IMR-90 (cell line): ENCODE data around the gene SAMD4B. TPM values are rescaled to one million over a fixed set of nuclear protein-coding genes. Genes with fewer than 3 reads are reported as not detected.
A peak's percentile ranks its signal among the peaks of the same experiment; 100 is the strongest.

Source experiments
- ATAC-seq: fragments of 200-7000 bp; cut with Tn5 transposase; 2 replicates; pipeline ENCODE4 v1.9.1; 2020; ENCODE audit warnings: low read depth, mild to moderate bottlenecking, moderate library complexity
- BruUV-seq: library from RNA; stranded (reverse); fragments of 400-500 nt; replicated peaks from 2 replicates; lab custom pipeline; 2021; lab: Mats Ljungman, UMichigan
- CTCF ChIA-PET: fragments of 300-600 bp; formaldehyde crosslinking; extraction: SDS; loops from one replicate; lab custom pipeline; 2021; ENCODE audit warnings: antibody characterized with exemption; lab: Yijun Ruan, JAX
- POLR2A ChIA-PET: fragments of 300-600 bp; sonication (Branson Sonifier 250); formaldehyde crosslinking; loops from one replicate; lab custom pipeline; 2022; ENCODE audit warnings: antibody characterized with exemption; ENCODE audit not compliant: unreplicated experiment; lab: Charles Lee
- DNase-seq: peaks from one replicate; pipeline ENCODE4 v3.0.0; 2013
- H2AFZ ChIP-seq: replicated peaks from 2 replicates; pipeline ENCODE3; 2013; ENCODE audit warnings: low read length, mild to moderate bottlenecking; ENCODE audit not compliant: poor library complexity
- H2AK5ac ChIP-seq: 2 replicates; pipeline ENCODE4 v1.6.1; 2013; ENCODE audit warnings: low read depth, low read length, inconsistent platforms
- H2AK9ac ChIP-seq: replicated peaks from 2 replicates; pipeline ENCODE3; 2013; ENCODE audit warnings: mild to moderate bottlenecking, low read depth, low read length, moderate library complexity; ENCODE audit not compliant: poor library complexity
- H2BK120ac ChIP-seq: 2 replicates; pipeline ENCODE4 v1.6.1; 2013; ENCODE audit warnings: low read depth, low read length, inconsistent platforms
- H2BK15ac ChIP-seq: 3 replicates; pipeline ENCODE4 v1.6.1; 2013; ENCODE audit warnings: low read depth, low read length, inconsistent platforms
- H2BK20ac ChIP-seq: 2 replicates; pipeline ENCODE4 v1.6.1; 2013; ENCODE audit warnings: low read depth, mild to moderate bottlenecking, inconsistent platforms, low read length, moderate library complexity
- H2BK5ac ChIP-seq: 2 replicates; pipeline ENCODE4 v1.6.1; 2013; ENCODE audit warnings: mild to moderate bottlenecking, low read depth, low read length, inconsistent platforms; ENCODE audit not compliant: poor library complexity, severe bottlenecking
- H3K14ac ChIP-seq: replicated peaks from 2 replicates; pipeline ENCODE4 v1.6.1; 2013; ENCODE audit warnings: low read depth, low read length, inconsistent platforms
- H3K18ac ChIP-seq: 2 replicates; pipeline ENCODE4 v1.6.1; 2013; ENCODE audit warnings: low read depth, low read length, control low read depth
- H3K23ac ChIP-seq: 2 replicates; pipeline ENCODE4 v1.6.1; 2013; ENCODE audit warnings: low read depth, low read length, inconsistent platforms
- H3K27ac ChIP-seq: 2 replicates; pipeline ENCODE4 v1.5.1; 2013; ENCODE audit warnings: mild to moderate bottlenecking, control low read depth, low read length; ENCODE audit not compliant: insufficient read depth
- H3K27me3 ChIP-seq: 2 replicates; pipeline ENCODE4 v1.6.1; 2013; ENCODE audit warnings: low read length; ENCODE audit not compliant: control insufficient read depth, insufficient read depth
- H3K36me3 ChIP-seq: 2 replicates; pipeline ENCODE4 v1.6.1; 2013; ENCODE audit warnings: low read length, mixed read lengths; ENCODE audit not compliant: control insufficient read depth, insufficient read depth
- H3K4ac ChIP-seq: 2 replicates; pipeline ENCODE4 v1.6.1; 2013; ENCODE audit warnings: low read depth, low read length, inconsistent platforms
- H3K4me1 ChIP-seq: 2 replicates; pipeline ENCODE4 v1.6.1; 2013; ENCODE audit warnings: low read length, mixed read lengths; ENCODE audit not compliant: control insufficient read depth, insufficient read depth
- H3K4me2 ChIP-seq: 2 replicates; pipeline ENCODE4 v1.6.1; 2013; ENCODE audit warnings: low read depth, mild to moderate bottlenecking, control low read depth, low read length, moderate library complexity
- H3K4me3 ChIP-seq: 2 replicates; pipeline ENCODE4 v1.5.1; 2013; ENCODE audit warnings: low read depth, mild to moderate bottlenecking, control low read depth, low read length, moderate library complexity; ENCODE audit not compliant: insufficient read depth
- H3K56ac ChIP-seq: 2 replicates; pipeline ENCODE4 v1.6.1; 2013; ENCODE audit warnings: low read length, inconsistent platforms; ENCODE audit not compliant: insufficient read depth; ENCODE audit errors: extremely low read depth
- H3K79me1 ChIP-seq, 2 experiments: 2 replicates each; pipeline ENCODE4 v1.6.1; 2013; ENCODE audit warnings: low read length in 2 of 2, inconsistent platforms in 1 of 2, low read depth in 1 of 2
- H3K9ac ChIP-seq: 2 replicates; pipeline ENCODE4 v1.6.1; 2013; ENCODE audit warnings: low read depth, low read length, control low read depth
- H3K9me1 ChIP-seq: 2 replicates; pipeline ENCODE4 v1.6.1; 2013; ENCODE audit warnings: low read length, inconsistent platforms; ENCODE audit not compliant: insufficient read depth
- H3K9me3 ChIP-seq: 2 replicates; pipeline ENCODE4 v1.6.1; 2013; ENCODE audit warnings: low read length; ENCODE audit not compliant: control insufficient read depth, insufficient read depth
- H4K20me1 ChIP-seq: 2 replicates; pipeline ENCODE4 v1.6.1; 2013; ENCODE audit warnings: low read length, inconsistent platforms; ENCODE audit not compliant: insufficient read depth
- H4K5ac ChIP-seq: 2 replicates; pipeline ENCODE4 v1.6.1; 2013; ENCODE audit warnings: mild to moderate bottlenecking, low read depth, low read length, control low read depth
- H4K8ac ChIP-seq, 2 experiments: 2 replicates each; pipeline ENCODE4 v1.6.1; 2013; ENCODE audit warnings: low read depth in 2 of 2, low read length in 2 of 2, control low read depth in 1 of 2, inconsistent platforms in 1 of 2
- H4K91ac ChIP-seq: 2 replicates; pipeline ENCODE4 v1.6.1; 2013; ENCODE audit warnings: low read depth, low read length, inconsistent platforms; ENCODE audit not compliant: insufficient read depth
- BHLHE40 ChIP-seq: fragments of 150-350 bp; IDR thresholded peaks from 2 replicates; pipeline ENCODE4 v1.6.1; 2016; ENCODE audit warnings: mild to moderate bottlenecking, low read depth, low read length
- CEBPB ChIP-seq: IDR thresholded peaks from 2 replicates; pipeline ENCODE4 v1.6.1; 2012; ENCODE audit warnings: low read depth, low read length, improper control_type of control experiment
- CHD1 ChIP-seq: IDR thresholded peaks from 2 replicates; pipeline ENCODE4 v1.6.1; 2012; ENCODE audit warnings: low read depth, low read length, improper control_type of control experiment
- FOS ChIP-seq: fragments of 150-350 bp; IDR thresholded peaks from 2 replicates; pipeline ENCODE4 v1.6.1; 2016; ENCODE audit warnings: low read depth, low read length
- MAFK ChIP-seq: IDR thresholded peaks from 2 replicates; pipeline ENCODE4 v1.6.1; 2012; ENCODE audit warnings: low read depth, low read length, improper control_type of control experiment
- MAZ ChIP-seq: IDR thresholded peaks from 2 replicates; pipeline ENCODE4 v1.6.1; 2012; ENCODE audit warnings: low read depth, mild to moderate bottlenecking, low read length, improper control_type of control experiment, moderate library complexity, borderline replicate concordance
- MXI1 ChIP-seq: IDR thresholded peaks from 2 replicates; pipeline ENCODE4 v1.6.1; 2012; ENCODE audit warnings: low read depth, mild to moderate bottlenecking, low read length, moderate library complexity, borderline replicate concordance
- NFE2L2 ChIP-seq: fragments of 150-350 bp; IDR thresholded peaks from 2 replicates; pipeline ENCODE4 v1.6.1; 2016; ENCODE audit warnings: low read depth, mild to moderate bottlenecking, low read length
- POLR2A ChIP-seq: IDR thresholded peaks from 2 replicates; pipeline ENCODE4 v1.6.1; 2012; ENCODE audit warnings: mild to moderate bottlenecking, low read depth, low read length
- RCOR1 ChIP-seq: IDR thresholded peaks from 2 replicates; pipeline ENCODE4 v1.6.1; 2012; ENCODE audit warnings: mild to moderate bottlenecking, low read length, improper control_type of control experiment; ENCODE audit not compliant: insufficient replicate concordance
- RFX5 ChIP-seq: IDR thresholded peaks from 2 replicates; pipeline ENCODE4 v1.8.0; 2012; ENCODE audit warnings: low read depth, mild to moderate bottlenecking, low read length, moderate library complexity
- SMC3 ChIP-seq: fragments of 150-350 bp; IDR thresholded peaks from 2 replicates; pipeline ENCODE4 v1.6.1; 2016; ENCODE audit warnings: low read depth, mild to moderate bottlenecking, antibody characterized with exemption, low read length, moderate library complexity
- WGBS, 2 experiments: methylation state at CpG; one replicate each; pipeline versions ENCODE4 v1.1.5 to v1.1.7; 2013; ENCODE audit warnings: missing lambda C conversion rate in 2 of 2; ENCODE audit not compliant: insufficient read length in 1 of 2; ENCODE audit errors: extremely low coverage in 2 of 2; 5-methylcytosine and 5-hydroxymethylcytosine counted together
- dilution Hi-C: fragments of 300-500 bp; cut with HindIII; formaldehyde crosslinking; loops from one replicate; pipeline ENCODE4 v1.14.3; 2018; ENCODE audit warnings: low sequenced_read_pairs; ENCODE audit not compliant: unreplicated experiment
- in situ Hi-C: fragments of 300-500 bp; cut with MboI; formaldehyde crosslinking; loops from 3 replicates; pipeline ENCODE4 v1.14.3; 2019; ENCODE audit warnings: low sequenced_read_pairs, inconsistent platforms, mixed read lengths
- intact Hi-C: fragments of 100-400 bp; cut with micrococcal nuclease; formaldehyde crosslinking; loops from 2 replicates; pipeline ENCODE4 v1.10.0; 2022
- polyA plus RNA-seq, 3 experiments: library from polyadenylated mRNA; depleted of rRNA; stranded (reverse); fragments of >200 nt; gene quantifications; 2 replicates each; pipeline ENCODE4 v1.2.3, GENCODE V29; 2012; ENCODE audit warnings: low replicate concordance in 1 of 3
- total RNA-seq: library from RNA; depleted of rRNA; stranded (reverse); fragments of >200 nt; gene quantifications from 2 replicates; pipeline ENCODE4 v1.2.3, GENCODE V29; 2012
- TF ChIP-seq, protein P1 (sequence below): fragments of 150-350 bp; IDR thresholded peaks from 2 replicates; pipeline ENCODE4 v1.6.1; 2017; ENCODE audit warnings: mild to moderate bottlenecking, antibody characterized with exemption, low read length, low read depth
- TF ChIP-seq, protein P2 (sequence below): conservative IDR thresholded peaks from 2 replicates; pipeline ENCODE4 v1.5.1; 2012; ENCODE audit warnings: mild to moderate bottlenecking, low read depth, low read length, improper control_type of control experiment

The SAMD4B gene
- total and polyA plus RNA-seq, 2 of the 4 experiments (the other 2 are of a cell fraction) = 18.3 to 97.2 TPM

DNA sequence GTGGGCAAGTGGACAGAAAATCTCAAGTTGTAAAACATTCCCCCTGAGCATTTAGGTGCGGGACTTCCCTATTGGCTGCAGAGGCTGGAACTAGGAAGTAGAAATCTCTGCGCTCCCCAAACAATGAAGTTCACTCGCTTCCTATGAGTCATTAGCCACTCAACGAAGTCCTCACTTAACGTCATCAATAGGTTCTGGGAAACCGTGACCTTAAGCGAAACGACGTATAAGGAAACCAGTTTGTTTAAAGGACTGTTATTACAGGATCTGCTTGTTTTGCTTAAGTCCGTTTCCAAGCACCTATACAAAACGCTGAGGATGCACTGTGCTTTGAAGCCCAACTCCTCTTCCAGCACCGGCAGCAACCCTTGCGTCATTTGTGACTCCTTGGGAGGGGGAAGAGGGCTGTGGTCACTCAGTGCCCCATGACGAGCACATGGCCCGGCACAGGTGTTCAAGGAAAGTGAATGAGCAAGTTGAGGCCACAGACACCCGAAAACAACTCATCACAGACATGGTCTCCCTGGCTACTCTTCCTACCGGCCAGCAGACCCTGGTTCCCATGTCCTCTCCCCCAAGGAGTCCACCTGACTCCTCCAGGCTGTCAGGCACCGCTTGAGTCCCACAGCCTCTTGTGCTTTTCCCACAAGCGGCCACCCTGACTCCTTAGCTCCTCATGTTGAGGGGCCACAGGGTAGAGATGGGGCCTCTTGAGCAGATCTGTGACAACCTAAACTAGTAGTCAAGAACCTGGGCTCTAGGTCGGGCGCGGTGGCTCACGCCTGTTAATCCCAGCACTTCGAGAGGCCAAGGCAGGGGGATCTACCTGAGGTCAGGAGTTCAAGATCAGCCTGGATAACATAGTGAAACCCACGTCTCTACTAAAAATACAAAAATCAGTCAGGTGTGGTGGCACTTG, 88.7 kb downstream of the SAMD4B start:
- intact Hi-C loops = no loop called here
- POLR2A ChIA-PET = interaction anchor here (0.6 kb wide), 2 partner anchors 9 to 106 kb away, joined by 4 read pairs; no protein-coding TSS in a partner anchor
- peak overlapping the region; percentile 55 for H2AFZ ChIP-seq
- peaks cover 25 to 53% of the 10 kb centered on the region in 2 experiments for H3K79me1 ChIP-seq
- peaks cover 24% of the 10 kb centered on the region for H3K36me3 ChIP-seq
- H3K56ac ChIP-seq = no peak overlapping the region
- H4K20me1 ChIP-seq = peaks cover 46% of the 10 kb centered on the region
- no peaks in the 10 kb centered on the region for H3K9me3 ChIP-seq
- H3K18ac ChIP-seq = peak overlapping the region; percentile 34; the same call in 1 of the 2 replicates
- no TSS peak for BruUV-seq
- DNase-seq = peak; percentile 100
- peak overlapping the region; percentile 49 for H3K23ac ChIP-seq
- peak overlapping the region; percentile 72 for H4K5ac ChIP-seq
- H4K91ac ChIP-seq = peak overlapping the region; percentile 63
- H3K9ac ChIP-seq = no peak overlapping the region
- peak overlapping the region; percentile 86 for H2AK9ac ChIP-seq
- CTCF ChIA-PET = no interaction called here
- H2BK15ac ChIP-seq = peak overlapping the region; percentile 74; the same call in 1 of the 3 replicates
- H3K9me1 ChIP-seq = peaks cover 8% of the 10 kb centered on the region
- H3K4me3 ChIP-seq = peak overlapping the region; percentile 1; the same call in 1 of the 2 replicates
- peaks cover 23% of the 10 kb centered on the region for H3K4me1 ChIP-seq
- peak overlapping the region; percentile 41 for H3K4me2 ChIP-seq
- H3K27me3 ChIP-seq = no peaks in the 10 kb centered on the region
- dilution Hi-C loops = no loop called here
- peak; percentile 15 for ATAC-seq
- peak overlapping the region; percentile 74 for H3K27ac ChIP-seq
- H3K4ac ChIP-seq = peak overlapping the region; percentile 74
- peak overlapping the region; percentile 54; the same call in 1 of the 2 replicates for H2BK20ac ChIP-seq
- in situ Hi-C loops = loop anchor here (25.0 kb wide), 1 partner anchor 406 kb away; the partner anchor contains the start of genes DYRK1B and FBL
- peak overlapping the region; percentile 68 for H2AK5ac ChIP-seq
- peak overlapping the region; percentile 91 for H2BK5ac ChIP-seq
- peak overlapping the region; percentile 60; the same call in 1 of the 2 replicates for H2BK120ac ChIP-seq
- peak overlapping the region in 1 of 2 experiments; percentile 77; a peak in 2 of 4 replicates for H4K8ac ChIP-seq
- peak overlapping the region; percentile 34; the same call in 1 of the 2 replicates for H3K14ac ChIP-seq
- WGBS, 2 experiments = 89% methylated on average over 9 of the region's 25 CpGs; no CpG with 5 or more reads in 1 of the 2 experiments
- no peak for TF ChIP-seq RFX5
- TF ChIP-seq CEBPB = peak; percentile 97
- TF ChIP-seq CHD1 = no peak
- TF ChIP-seq MAZ = peak; percentile 40; the same call in 1 of the 2 replicates
- peak; percentile 50 for TF ChIP-seq POLR2A
- no peak for TF ChIP-seq NFE2L2
- TF ChIP-seq SMC3 = no peak; the same call in 1 of the 2 replicates
- TF ChIP-seq MAFK = peak; percentile 91
- TF ChIP-seq, protein P1, sequence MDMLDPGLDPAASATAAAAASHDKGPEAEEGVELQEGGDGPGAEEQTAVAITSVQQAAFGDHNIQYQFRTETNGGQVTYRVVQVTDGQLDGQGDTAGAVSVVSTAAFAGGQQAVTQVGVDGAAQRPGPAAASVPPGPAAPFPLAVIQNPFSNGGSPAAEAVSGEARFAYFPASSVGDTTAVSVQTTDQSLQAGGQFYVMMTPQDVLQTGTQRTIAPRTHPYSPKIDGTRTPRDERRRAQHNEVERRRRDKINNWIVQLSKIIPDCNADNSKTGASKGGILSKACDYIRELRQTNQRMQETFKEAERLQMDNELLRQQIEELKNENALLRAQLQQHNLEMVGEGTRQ = peak; percentile 77
- TF ChIP-seq, protein P2, sequence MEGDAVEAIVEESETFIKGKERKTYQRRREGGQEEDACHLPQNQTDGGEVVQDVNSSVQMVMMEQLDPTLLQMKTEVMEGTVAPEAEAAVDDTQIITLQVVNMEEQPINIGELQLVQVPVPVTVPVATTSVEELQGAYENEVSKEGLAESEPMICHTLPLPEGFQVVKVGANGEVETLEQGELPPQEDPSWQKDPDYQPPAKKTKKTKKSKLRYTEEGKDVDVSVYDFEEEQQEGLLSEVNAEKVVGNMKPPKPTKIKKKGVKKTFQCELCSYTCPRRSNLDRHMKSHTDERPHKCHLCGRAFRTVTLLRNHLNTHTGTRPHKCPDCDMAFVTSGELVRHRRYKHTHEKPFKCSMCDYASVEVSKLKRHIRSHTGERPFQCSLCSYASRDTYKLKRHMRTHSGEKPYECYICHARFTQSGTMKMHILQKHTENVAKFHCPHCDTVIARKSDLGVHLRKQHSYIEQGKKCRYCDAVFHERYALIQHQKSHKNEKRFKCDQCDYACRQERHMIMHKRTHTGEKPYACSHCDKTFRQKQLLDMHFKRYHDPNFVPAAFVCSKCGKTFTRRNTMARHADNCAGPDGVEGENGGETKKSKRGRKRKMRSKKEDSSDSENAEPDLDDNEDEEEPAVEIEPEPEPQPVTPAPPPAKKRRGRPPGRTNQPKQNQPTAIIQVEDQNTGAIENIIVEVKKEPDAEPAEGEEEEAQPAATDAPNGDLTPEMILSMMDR = no peak
- peak; percentile 25; the same call in 1 of the 2 replicates for TF ChIP-seq BHLHE40
- peak; percentile 52 for TF ChIP-seq RCOR1
- TF ChIP-seq FOS = peak; percentile 88
- no peak for TF ChIP-seq MXI1
